ENCODE results near the gene IGSF8.

IGSF8 gene

GRCh38 chr1:160082487-160082886, 15.9 kb downstream of the IGSF8 start:
- TF ChIP-seq CTCF (IDR thresholded peaks at IDR 0.05; ENCODE audit: low read depth, low read length, missing control alignments) = no peak
- DNase-seq (ENCODE audit: low read depth) = no peak
- no peak overlapping the region for H3K4me3 ChIP-seq (ENCODE audit: low read depth, low read length)

- H3K4me3 ChIP-seq (ENCODE audit: low read depth, low read length) = no peak within 1 kb of the TSS
- no peak for TF ChIP-seq CTCF (IDR thresholded peaks at IDR 0.05; ENCODE audit: low read depth, low read length, missing control alignments)
- no peak for DNase-seq (ENCODE audit: low read depth)
These were observed 17.0 kb downstream of the IGSF8 start, which contains the start of gene KCNJ9 for GRCh38 chr1:160081261-160081936. TSS of gene KCNJ9 (plus strand) at chr1:160081538. CDS start at chr1:160084031, 2,493 bp downstream.

GRCh38 chr1:160080381-160081100, 17.9 kb downstream of the IGSF8 start:
- DNase-seq (ENCODE audit: low read depth) = no peak
- no peak overlapping the region for H3K4me3 ChIP-seq (ENCODE audit: low read depth, low read length)
- TF ChIP-seq CTCF (IDR thresholded peaks at IDR 0.05; ENCODE audit: low read depth, low read length, missing control alignments) = no peak

- no peak for DNase-seq (ENCODE audit: low read depth)
- H3K4me3 ChIP-seq (ENCODE audit: low read depth, low read length) = no peak overlapping the region
- no peak for TF ChIP-seq CTCF (IDR thresholded peaks at IDR 0.05; ENCODE audit: low read depth, low read length, missing control alignments)
These were observed 19.0 kb downstream of the IGSF8 start for GRCh38 chr1:160079448-160079847.

GRCh38 chr1:160078512-160079195, 19.8 kb downstream of the IGSF8 start:
- TF ChIP-seq CTCF (IDR thresholded peaks at IDR 0.05; ENCODE audit: low read depth, low read length, missing control alignments) = peak; percentile 89
- DNase-seq (ENCODE audit: low read depth) = no peak

GRCh38 chr1:160077486-160077885, 20.9 kb downstream of the IGSF8 start:
- no peak for TF ChIP-seq CTCF (IDR thresholded peaks at IDR 0.05; ENCODE audit: low read depth, low read length, missing control alignments)
- DNase-seq (ENCODE audit: low read depth) = no peak
- H3K4me3 ChIP-seq (ENCODE audit: low read depth, low read length) = no peak overlapping the region

More at GRCh38 chr1:160078512-160079195, 19.8 kb downstream of the IGSF8 start:
- H3K4me3 ChIP-seq (ENCODE audit: low read depth, low read length) = no peak overlapping the region
